NOMO-1 treated with dmso at 0.1 percent for 144 hours (cell line): Measurements from ENCODE around the gene RPL22L1.
"Not testable (repeated sequence)": the region's sequence is repeated elsewhere in the genome, so short reads cannot be mapped to it uniquely, and the experiment has no call there.

Experiments used
- DNase-seq: peaks from one replicate; lab custom pipeline; 2025; ENCODE audit not compliant: unreplicated experiment; lab: John Stamatoyannopoulos, UW

Gene RPL22L1

GRCh38 chr3:170836491-170836890, 33.5 kb downstream of the RPL22L1 start:
- DNase-seq, result no peak

GRCh38 chr3:170835336-170835735, 34.7 kb downstream of the RPL22L1 start:
- no peak for DNase-seq

- no peak for DNase-seq
These were observed 39.4 kb downstream of the RPL22L1 start for GRCh38 chr3:170830580-170830979.

- DNase-seq, result no peak
These were observed 40.3 kb downstream of the RPL22L1 start for GRCh38 chr3:170829546-170830272.

GRCh38 chr3:170826047-170826446, 43.9 kb downstream of the RPL22L1 start:
- no peak for DNase-seq

GRCh38 chr3:170823562-170823961, 46.4 kb downstream of the RPL22L1 start:
- not testable (repeated sequence) for DNase-seq

GRCh38 chr3:170818325-170818724, 51.7 kb downstream of the RPL22L1 start:
- DNase-seq, result not testable (repeated sequence)

- DNase-seq, result not testable (repeated sequence)
These were observed 52.5 kb downstream of the RPL22L1 start for GRCh38 chr3:170817471-170817870.

- DNase-seq, result no peak
These were observed 53.2 kb downstream of the RPL22L1 start for GRCh38 chr3:170816841-170817240.

GRCh38 chr3:170816341-170816740, 53.7 kb downstream of the RPL22L1 start:
- no peak for DNase-seq

- no peak for DNase-seq
These were observed 54.1 kb downstream of the RPL22L1 start for GRCh38 chr3:170815936-170816335.

- DNase-seq, result no peak
These were observed 54.7 kb downstream of the RPL22L1 start for GRCh38 chr3:170815340-170815739.
